GM12878 (cell line): Measurements from ENCODE around the gene ZDHHC1. TPM values are rescaled to one million over a fixed set of nuclear protein-coding genes. Genes with fewer than 3 reads are reported as not detected.

ENCODE experiments used
- ATAC-seq: fragments of 200-7000 bp; cut with Tn5 transposase; 3 replicates; pipeline ENCODE4 v1.9.1; 2020; ENCODE audit warnings: mild to moderate bottlenecking, moderate library complexity
- BruUV-seq: library from RNA; stranded (reverse); fragments of 400-500 nt; replicated peaks from 2 replicates; lab custom pipeline; 2021; lab: Mats Ljungman, UMichigan
- CTCF ChIA-PET: fragments of 300-600 bp; sonication (Branson Sonifier 250); formaldehyde crosslinking; extraction: SDS; loops from one replicate; lab custom pipeline; 2021; ENCODE audit warnings: inconsistent platforms; lab: Yijun Ruan, JAX
- POLR2A ChIA-PET: fragments of 350-600 bp; formaldehyde crosslinking; extraction: SDS; loops from one replicate; lab custom pipeline; 2021; ENCODE audit warnings: inconsistent platforms; lab: Charles Lee
- RAD21 ChIA-PET: fragments of 300-600 bp; sonication (Branson Sonifier 250); formaldehyde crosslinking; loops from one replicate; lab custom pipeline; 2023; ENCODE audit warnings: antibody characterized with exemption; ENCODE audit not compliant: unreplicated experiment; lab: Charles Lee
- SMC1A ChIA-PET: fragments of 300-600 bp; sonication (Branson Sonifier 250); formaldehyde crosslinking; loops from one replicate; lab custom pipeline; 2023; ENCODE audit not compliant: unreplicated experiment, uncharacterized antibody; lab: Charles Lee
- DNase-seq: peaks from one replicate; pipeline ENCODE4 v3.0.0-alpha.2; 2011; ENCODE audit warnings: low read depth, low spot score
- FAIRE-seq: peaks from 3 replicates; lab custom pipeline; 2011; peaks lifted over from hg19 to GRCh38; lab: Jason Lieb, UNC
- H2AFZ ChIP-seq: 2 replicates; pipeline ENCODE4 v1.6.0; 2011; ENCODE audit warnings: low read depth, low read length, control low read depth; ENCODE audit not compliant: control insufficient read depth
- H3K27ac ChIP-seq: 2 replicates; pipeline ENCODE4 v1.5.1; 2011; ENCODE audit warnings: control low read depth; ENCODE audit not compliant: control insufficient read depth, insufficient read depth
- H3K27me3 ChIP-seq, 2 experiments: replicated peaks in 1 of 2; 2 replicates each; pipeline versions ENCODE4 v1.6.0 to v1.6.1; 2011; ENCODE audit warnings: low read length in 1 of 2; ENCODE audit not compliant: control insufficient read depth in 2 of 2, insufficient read depth in 2 of 2
- H3K36me3 ChIP-seq, 2 experiments: 2 replicates each; pipeline ENCODE4 v1.5.1; 2011; ENCODE audit warnings: low read length in 1 of 2; ENCODE audit not compliant: control insufficient read depth in 2 of 2, insufficient read depth in 2 of 2
- H3K4me1 ChIP-seq: 2 replicates; pipeline ENCODE4 v1.6.1; 2011; ENCODE audit warnings: mild to moderate bottlenecking, low read length, moderate library complexity, mixed read lengths; ENCODE audit not compliant: control insufficient read depth, insufficient read depth
- H3K4me2 ChIP-seq: 2 replicates; pipeline ENCODE4 v1.6.0; 2011; ENCODE audit warnings: control low read depth; ENCODE audit not compliant: control insufficient read depth, insufficient read depth
- H3K4me3 ChIP-seq: fragments of 200-600 bp; sonication (generic); 2 replicates; pipeline ENCODE4 v1.5.1; 2016
- H3K79me2 ChIP-seq: 2 replicates; pipeline ENCODE4 v1.6.0; 2011; ENCODE audit warnings: low read length; ENCODE audit not compliant: control insufficient read depth, insufficient read depth
- H3K9ac ChIP-seq: 2 replicates; pipeline ENCODE4 v1.8.0; 2011; ENCODE audit warnings: low read length, control low read depth, mixed read lengths; ENCODE audit not compliant: control insufficient read depth, insufficient read depth
- H3K9me3 ChIP-seq: replicated peaks from 3 replicates; pipeline ENCODE4 v1.5.1; 2011; ENCODE audit warnings: mild to moderate bottlenecking, low read length; ENCODE audit not compliant: control insufficient read depth, insufficient read depth
- H4K20me1 ChIP-seq: 2 replicates; pipeline ENCODE4 v1.6.0; 2011; ENCODE audit not compliant: control insufficient read depth, insufficient read depth
- BCL3 ChIP-seq: IDR thresholded peaks from 2 replicates; pipeline ENCODE4 v1.6.1; 2011; ENCODE audit warnings: borderline replicate concordance, low read depth, mild to moderate bottlenecking, moderate library complexity, low read length; ENCODE audit not compliant: insufficient read depth, poor library complexity, severe bottlenecking
- CBFB ChIP-seq: IDR thresholded peaks from 2 replicates; pipeline ENCODE4 v1.6.1; 2016; ENCODE audit warnings: antibody characterized with exemption, low read depth
- CHD2 ChIP-seq: IDR thresholded peaks from 2 replicates; pipeline ENCODE4 v1.6.1; 2011; ENCODE audit warnings: low read depth, low read length, improper control_type of control experiment, borderline replicate concordance
- CUX1 ChIP-seq: IDR thresholded peaks from 2 replicates; pipeline ENCODE4 v1.6.1; 2012; ENCODE audit warnings: improper control_type of control experiment, low read depth, low read length; ENCODE audit not compliant: insufficient replicate concordance
- FOXM1 ChIP-seq: IDR thresholded peaks from 2 replicates; pipeline ENCODE4 v1.6.1; 2012; ENCODE audit warnings: low read depth, mild to moderate bottlenecking, inconsistent platforms, low read length, moderate library complexity
- KDM1A ChIP-seq: fragments of 200-600 bp; sonication (generic); IDR thresholded peaks from 2 replicates; pipeline ENCODE4 v1.6.1; 2016; ENCODE audit warnings: borderline replicate concordance
- LARP7 ChIP-seq: fragments of 450-650 bp; IDR thresholded peaks from 2 replicates; pipeline ENCODE4 v1.6.1; 2017; ENCODE audit warnings: mild to moderate bottlenecking
- MTA3 ChIP-seq: IDR thresholded peaks from 2 replicates; pipeline ENCODE4 v1.6.1; 2012; ENCODE audit warnings: low read length, inconsistent platforms, borderline replicate concordance
- SMC3 ChIP-seq: IDR thresholded peaks from 2 replicates; pipeline ENCODE4 v1.6.1; 2011; ENCODE audit warnings: low read length, improper control_type of control experiment, borderline replicate concordance
- SPI1 ChIP-seq: IDR thresholded peaks from 2 replicates; pipeline ENCODE4 v1.6.1; 2011; ENCODE audit warnings: low read depth, mild to moderate bottlenecking, low read length, moderate library complexity, borderline replicate concordance; ENCODE audit not compliant: insufficient read depth
- TCF7 ChIP-seq: IDR thresholded peaks from 2 replicates; pipeline ENCODE4 v1.6.1; 2014; ENCODE audit warnings: antibody characterized with exemption, borderline replicate concordance
- ZNF274 ChIP-seq: IDR thresholded peaks from one replicate; pipeline ENCODE4 v1.8.0; 2011; ENCODE audit not compliant: insufficient read length, insufficient read depth
- WGBS: methylation state at CpG from one replicate; pipeline ENCODE4 v1.1.6; 2016; ENCODE audit warnings: low lambda C conversion rate; ENCODE audit not compliant: insufficient replicate concordance, insufficient coverage; ENCODE audit errors: missing lambda C conversion rate; 5-methylcytosine and 5-hydroxymethylcytosine counted together
- in situ Hi-C: fragments of 300-500 bp; cut with MboI; formaldehyde crosslinking; loops from 9 replicates; pipeline ENCODE4 v1.14.3; 2018; ENCODE audit warnings: mixed read lengths
- intact Hi-C: fragments of 100-400 bp; cut with micrococcal nuclease; formaldehyde crosslinking; loops from one replicate; pipeline ENCODE4 v1.14.2; 2022; ENCODE audit not compliant: unreplicated experiment
- polyA plus RNA-seq, 11 experiments: library from polyadenylated mRNA; depleted of rRNA in 4 of 11; unstranded in 6 of 11; stranded (reverse) in 5 of 11; fragments of >200 nt; fragmentation: Nextera tagmentation in 4 of 11; fragmentation: Illumina TruSeq in 1 of 11; extraction: Ambion mirVana in 4 of 11; extraction: Trizol in 1 of 11; gene quantifications; 1 replicate in 1 of 11; 2 replicates in 10 of 11; pipeline versions ENCODE4 v1.2.1 to v1.2.3, GENCODE V29; 2011 to 2016; ENCODE audit warnings: inconsistent platforms in 2 of 11, missing spikeins in 2 of 11, low read depth in 1 of 11
- total RNA-seq, 4 experiments: library from RNA; depleted of rRNA in 3 of 4; stranded (reverse); fragments of >200 nt in 3 of 4; fragmentation: Illumina TruSeq in 1 of 4; extraction: Trizol in 1 of 4; gene quantifications; 2 replicates each; pipeline versions ENCODE4 v1.2.1 to v1.2.3, GENCODE V29; 2013 to 2021

Gene ZDHHC1
- total and polyA plus RNA-seq, 10 of the 15 experiments (the other 5 are each of a cell fraction or from before 2014, with no cell fraction given), result 0.07 to 1.2 (median 0.66) TPM; not detected in 2

- Histone ChIP-seq H2AFZ (no peak overlapping the region), H3K4me3 (no peak overlapping the region), H3K9me3 (no peaks in the 10 kb centered on the region), H3K4me1 (no peaks in the 10 kb centered on the region), H3K4me2 (no peak overlapping the region), H3K27ac (no peak overlapping the region), H3K27me3 (no peaks in the 10 kb centered on the region), H3K36me3 (peaks cover 4 to 17% of the 10 kb centered on the region in 2 experiments), H3K9ac (no peak overlapping the region), H3K79me2 (no peaks in the 10 kb centered on the region), H4K20me1 (0 out of 2 replicates have a peak, but pooled peaks cover 4% of the 10 kb centered on the region)
- SMC1A ChIA-PET, result interaction anchor here (1.4 to 2.5 kb wide), 2 partner anchors 18 kb away, joined by 3 to 13 read pairs; no protein-coding TSS in a partner anchor
- 95% methylated on average over 12 of the region's 12 CpGs for WGBS
- ATAC-seq (no peak), DNase-seq (no peak), FAIRE-seq (no peak)
- BruUV-seq, result no TSS peak
- RAD21 ChIA-PET, result interaction anchor here (0.8 to 1.8 kb wide), 6 partner anchors 11 to 185 kb away, joined by 3 to 18 read pairs (median 4); no protein-coding TSS in a partner anchor
- CTCF ChIA-PET, result interaction anchor here (0.7 to 7.7 kb wide), 8 partner anchors 9 to 185 kb away, joined by 3 to 84 read pairs (median 5); no protein-coding TSS in a partner anchor
- POLR2A ChIA-PET, result no interaction called here
- in situ Hi-C loops, result no loop called here
- intact Hi-C loops, result no loop called here
- TF ChIP-seq SMC3, result no peak
- TF ChIP-seq BCL3, result no peak
- TF ChIP-seq TCF7, result no peak
- no peak for TF ChIP-seq KDM1A
- TF ChIP-seq SPI1, result no peak
- no peak for TF ChIP-seq ZNF274
- no peak for TF ChIP-seq LARP7
- TF ChIP-seq MTA3, result no peak
- no peak for TF ChIP-seq FOXM1
- TF ChIP-seq CUX1, result no peak
- no peak for TF ChIP-seq CBFB
- TF ChIP-seq CHD2, result no peak
Measured at GRCh38 chr16:67445913-67446907, 29.9 kb upstream of the ZDHHC1 start.
